Memory B cell (primary cell): ENCODE results near the gene SLK.

ENCODE experiments used
- ATAC-seq: fragments of 150-1000 bp; cut with Tn5 transposase; 2 replicates; pipeline ENCODE4 v1.10.0; 2021; ENCODE audit warnings: low read depth, mild to moderate bottlenecking, moderate library complexity
- DNase-seq, 2 donors: peaks; one replicate each; pipeline ENCODE4 v3.0.0; 2022; ENCODE audit warnings: low spot score in 2 of 2
- H3K27ac Mint-ChIP-seq: one replicate; pipeline ENCODE4 v1.8.0; 2022; ENCODE audit warnings: mild to moderate bottlenecking, moderate library complexity, mixed read lengths
- H3K27me3 Mint-ChIP-seq: one replicate; pipeline ENCODE4 v1.8.0; 2022; ENCODE audit warnings: mixed read lengths
- H3K36me3 Mint-ChIP-seq: one replicate; pipeline ENCODE4 v1.8.0; 2022; ENCODE audit warnings: mild to moderate bottlenecking, mixed read lengths
- H3K4me1 Mint-ChIP-seq: one replicate; pipeline ENCODE4 v1.8.0; 2022; ENCODE audit warnings: mixed read lengths
- H3K4me3 Mint-ChIP-seq: one replicate; pipeline ENCODE4 v1.8.0; 2022; ENCODE audit warnings: mild to moderate bottlenecking, moderate library complexity, mixed read lengths
- H3K9me3 Mint-ChIP-seq: one replicate; pipeline ENCODE4 v1.8.0; 2022; ENCODE audit warnings: mixed read lengths

SLK gene

DNA sequence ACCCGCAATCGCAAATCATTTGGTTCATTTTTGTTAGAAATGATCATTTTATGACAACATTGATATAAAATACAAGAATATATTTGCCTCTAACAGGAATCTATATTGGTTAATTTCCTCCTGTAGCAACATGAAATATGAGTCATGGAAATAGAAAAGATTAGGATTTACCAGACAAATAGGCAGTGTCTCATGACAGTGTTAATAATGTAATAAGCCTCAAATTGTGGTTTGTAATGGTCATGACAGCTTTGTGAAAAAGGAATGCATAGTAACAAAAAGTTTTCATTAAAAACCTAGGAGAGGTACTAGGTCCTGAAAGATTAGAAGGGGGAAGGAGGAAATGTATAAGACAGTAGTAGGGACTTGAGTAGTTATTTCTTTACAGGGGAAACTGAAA is 7.9 kb upstream of the SLK start:
- Mint-ChIP-seq H3K27me3 (peaks cover 9% of the 10 kb centered on the region), H3K4me3 (no peak overlapping the region), H3K36me3 (peaks cover 2% of the 10 kb centered on the region), H3K9me3 (peaks cover 4% of the 10 kb centered on the region), H3K27ac (no peak overlapping the region), H3K4me1 (no peaks in the 10 kb centered on the region)
- DNase-seq (no peak), ATAC-seq (no peak)

DNA sequence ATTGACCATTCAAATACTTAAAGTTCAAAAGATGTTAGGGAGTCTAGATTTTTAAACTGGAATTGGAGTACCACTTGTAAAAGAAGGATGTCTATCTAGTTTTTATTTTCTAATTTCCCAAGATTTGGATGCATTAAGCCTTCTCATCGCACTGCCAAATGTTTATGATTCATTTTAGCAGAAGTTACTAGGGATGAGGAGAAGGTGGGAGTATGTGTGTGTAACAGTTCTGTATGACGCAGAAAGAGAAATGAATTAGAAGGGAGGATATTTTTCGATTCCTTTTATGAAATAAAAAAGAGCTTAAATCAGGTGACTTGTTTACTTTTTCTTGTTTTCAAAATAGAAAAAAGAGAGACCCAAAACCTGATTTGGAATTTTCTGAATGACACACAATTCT is 6.8 kb upstream of the SLK start:
- DNase-seq (no peak), ATAC-seq (no peak)
- peaks cover 2% of the 10 kb centered on the region for H3K9me3 Mint-ChIP-seq
- H3K27ac Mint-ChIP-seq = no peak overlapping the region
- peaks cover 7% of the 10 kb centered on the region for H3K27me3 Mint-ChIP-seq
- H3K4me3 Mint-ChIP-seq = no peak overlapping the region
- H3K4me1 Mint-ChIP-seq = no peaks in the 10 kb centered on the region
- peaks cover 2% of the 10 kb centered on the region for H3K36me3 Mint-ChIP-seq

DNA sequence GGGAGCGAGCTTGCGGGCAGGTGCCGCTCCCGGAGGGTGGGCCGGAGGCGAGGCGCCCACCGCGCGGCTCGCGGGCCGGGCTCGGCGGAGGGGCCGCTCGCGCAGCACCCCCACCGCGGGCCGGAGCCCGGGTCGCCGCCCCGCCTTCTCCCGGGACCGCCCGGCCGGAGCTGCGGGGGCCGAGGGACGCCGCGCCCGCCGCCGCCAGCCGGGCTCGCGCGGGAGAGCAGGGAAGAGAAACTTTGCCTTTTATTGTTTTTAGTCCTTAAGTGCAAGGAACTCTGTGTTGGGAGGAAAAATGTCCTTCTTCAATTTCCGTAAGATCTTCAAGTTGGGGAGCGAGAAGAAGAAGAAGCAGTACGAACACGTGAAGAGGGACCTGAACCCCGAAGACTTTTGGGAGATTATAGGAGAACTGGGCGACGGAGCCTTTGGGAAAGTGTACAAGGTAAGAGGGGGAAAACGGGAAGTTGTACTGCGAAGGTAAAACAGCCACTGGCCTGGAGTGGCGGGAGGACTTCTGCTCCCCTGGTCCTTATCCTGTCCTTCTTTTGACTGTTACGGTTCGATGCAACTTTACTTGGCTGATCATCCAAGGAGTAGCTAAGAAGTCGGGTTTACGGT is 620 bp downstream of the SLK start:
- H3K27me3 Mint-ChIP-seq = no peaks in the 10 kb centered on the region
- peaks cover 3% of the 10 kb centered on the region for H3K36me3 Mint-ChIP-seq
- ATAC-seq = peak; percentile 37
- H3K4me1 Mint-ChIP-seq = peaks cover 25% of the 10 kb centered on the region
- no peaks in the 10 kb centered on the region for H3K9me3 Mint-ChIP-seq
- H3K4me3 Mint-ChIP-seq = peak overlapping the region; percentile 91
- DNase-seq = no peak
- H3K27ac Mint-ChIP-seq = peak overlapping the region; percentile 70

DNA sequence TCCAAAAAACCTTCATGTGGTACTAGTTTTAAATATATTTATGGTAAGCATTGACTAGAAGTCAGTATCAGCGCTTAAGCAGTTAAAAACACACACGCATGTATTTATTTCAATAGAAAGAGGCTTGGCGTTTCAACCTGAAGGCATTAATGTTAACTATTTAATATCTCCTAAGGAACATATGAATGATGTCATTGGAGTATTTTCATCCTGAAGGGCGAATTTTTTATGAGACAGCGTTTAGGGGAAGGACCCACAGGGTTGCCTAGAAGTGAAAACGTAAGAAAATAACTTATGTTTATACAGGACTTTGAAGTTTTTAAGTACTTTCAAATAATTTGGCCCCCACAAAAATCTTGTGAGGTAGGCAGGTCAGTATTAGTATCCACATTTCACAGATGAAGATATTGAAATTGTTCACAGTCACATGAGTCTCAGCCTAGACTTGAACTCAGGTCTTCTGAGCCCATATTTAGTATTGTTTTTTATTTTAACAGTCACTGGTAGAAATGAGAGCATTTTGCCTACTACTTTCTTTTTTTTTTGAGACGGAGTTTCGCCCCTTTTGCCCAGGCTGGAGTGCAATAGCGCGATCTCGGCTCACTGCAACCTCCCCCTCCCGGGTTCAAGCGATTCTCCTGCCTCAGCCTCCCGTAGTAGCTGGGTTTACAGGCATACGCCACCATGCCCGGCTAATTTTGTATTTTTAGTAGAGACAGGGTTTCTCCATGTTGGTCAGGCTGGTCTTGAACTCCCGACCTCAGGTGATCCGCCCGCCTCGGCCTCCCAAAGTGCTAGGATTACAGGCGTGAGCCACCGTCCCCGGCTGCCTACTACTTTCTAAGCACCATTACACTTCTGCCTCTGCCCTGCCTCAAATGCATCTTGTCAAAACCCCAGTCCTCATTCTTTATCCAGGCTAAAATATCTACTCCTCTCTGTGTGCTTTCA is 1.8 kb downstream of the SLK start:
- peaks cover 28% of the 10 kb centered on the region for H3K4me1 Mint-ChIP-seq
- H3K9me3 Mint-ChIP-seq = no peaks in the 10 kb centered on the region
- no peaks in the 10 kb centered on the region for H3K27me3 Mint-ChIP-seq
- H3K36me3 Mint-ChIP-seq = peaks cover 5% of the 10 kb centered on the region
- H3K4me3 Mint-ChIP-seq = peak overlapping the region; percentile 91
- ATAC-seq (no peak), DNase-seq (no peak)
- H3K27ac Mint-ChIP-seq = peak overlapping the region; percentile 25

DNA sequence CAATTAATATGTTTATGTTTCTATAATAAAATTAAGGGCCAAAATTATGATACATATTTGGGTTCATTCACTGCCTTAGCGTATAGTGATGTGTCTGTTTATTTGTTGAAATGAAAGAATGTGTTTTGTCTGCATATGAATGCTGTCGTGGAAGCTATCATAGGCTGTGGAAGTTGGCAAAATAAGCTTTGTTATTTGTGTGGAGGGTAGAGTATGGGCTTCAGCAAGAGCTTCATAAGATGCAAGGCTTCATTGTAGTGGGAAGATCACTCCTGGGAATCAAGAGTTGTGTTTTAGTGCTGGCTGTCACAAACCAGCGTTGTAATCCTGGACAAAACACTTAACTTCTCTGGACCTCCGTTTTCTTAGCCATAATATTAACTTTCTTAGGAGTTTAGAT is 2.5 kb downstream of the SLK start:
- Mint-ChIP-seq H3K27me3 (no peaks in the 10 kb centered on the region), H3K4me3 (peak overlapping the region; percentile 59), H3K27ac (peak overlapping the region; percentile 25), H3K9me3 (no peaks in the 10 kb centered on the region), H3K4me1 (peaks cover 31% of the 10 kb centered on the region), H3K36me3 (peaks cover 8% of the 10 kb centered on the region)
- no peak for ATAC-seq
- DNase-seq = no peak

DNA sequence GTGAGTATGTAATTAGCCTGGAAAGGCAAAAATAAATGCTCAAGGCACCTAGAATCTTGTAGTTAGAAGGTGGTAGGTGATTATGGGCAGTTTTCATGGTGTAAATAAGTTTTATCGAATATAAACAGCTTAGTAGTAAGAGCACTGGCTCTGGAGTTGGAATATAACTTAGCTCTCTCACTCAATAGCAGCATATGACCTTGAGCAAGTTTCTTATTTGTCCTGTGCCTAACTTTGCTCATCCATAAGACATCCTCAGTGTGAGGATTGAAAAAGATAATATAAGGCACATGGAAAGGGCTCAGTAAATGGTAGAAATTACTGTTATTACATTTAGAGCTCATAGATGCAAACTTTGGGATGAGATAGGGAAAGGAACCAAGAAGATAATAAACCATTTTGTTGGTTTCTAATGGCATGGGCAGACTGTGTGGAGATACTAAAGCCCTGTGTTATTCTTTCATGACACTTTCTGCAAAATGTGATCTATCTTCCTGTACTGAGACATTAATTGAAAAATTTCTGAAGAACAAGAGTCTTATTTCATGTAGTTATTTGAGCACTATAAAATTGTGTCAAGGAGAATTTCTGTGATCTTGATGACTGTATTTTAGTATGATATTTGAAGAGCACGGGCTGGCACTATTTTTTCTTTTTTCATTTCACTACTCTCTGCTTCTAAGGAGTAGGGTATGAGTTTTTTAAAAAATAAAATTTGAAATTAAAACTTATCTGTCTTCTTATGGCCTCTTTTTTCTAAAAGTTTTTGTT is 3.1 kb downstream of the SLK start:
- DNase-seq (no peak), ATAC-seq (no peak)
- peaks cover 11% of the 10 kb centered on the region for H3K36me3 Mint-ChIP-seq
- H3K27ac Mint-ChIP-seq = peak overlapping the region; percentile 25
- peak overlapping the region; percentile 59 for H3K4me3 Mint-ChIP-seq
- H3K9me3 Mint-ChIP-seq = peaks cover 2% of the 10 kb centered on the region
- no peaks in the 10 kb centered on the region for H3K27me3 Mint-ChIP-seq
- peaks cover 34% of the 10 kb centered on the region for H3K4me1 Mint-ChIP-seq

DNA sequence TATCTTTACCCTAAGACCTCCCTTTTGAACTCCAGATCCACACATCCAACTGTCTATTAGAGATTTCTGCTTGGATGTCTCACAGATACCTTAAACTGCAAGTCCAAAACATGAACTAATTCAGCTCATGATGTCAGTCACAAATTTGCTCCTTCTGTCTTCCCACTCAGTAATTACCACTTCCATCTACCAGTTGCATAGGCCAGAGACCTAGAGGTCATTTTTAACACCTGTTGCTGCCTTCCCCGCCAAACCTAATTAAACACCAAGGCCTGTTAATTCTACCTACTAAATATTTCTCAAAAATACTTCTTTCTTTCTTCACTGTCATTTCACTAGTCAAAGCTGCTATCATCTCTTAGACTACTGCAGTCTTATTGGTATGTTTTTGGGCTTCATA is 8.2 kb downstream of the SLK start:
- Mint-ChIP-seq H3K4me3 (no peak overlapping the region), H3K4me1 (peaks cover 21% of the 10 kb centered on the region), H3K9me3 (peaks cover 2% of the 10 kb centered on the region), H3K27ac (no peak overlapping the region), H3K36me3 (peaks cover 14% of the 10 kb centered on the region), H3K27me3 (no peaks in the 10 kb centered on the region)
- ATAC-seq (no peak), DNase-seq (no peak)

DNA sequence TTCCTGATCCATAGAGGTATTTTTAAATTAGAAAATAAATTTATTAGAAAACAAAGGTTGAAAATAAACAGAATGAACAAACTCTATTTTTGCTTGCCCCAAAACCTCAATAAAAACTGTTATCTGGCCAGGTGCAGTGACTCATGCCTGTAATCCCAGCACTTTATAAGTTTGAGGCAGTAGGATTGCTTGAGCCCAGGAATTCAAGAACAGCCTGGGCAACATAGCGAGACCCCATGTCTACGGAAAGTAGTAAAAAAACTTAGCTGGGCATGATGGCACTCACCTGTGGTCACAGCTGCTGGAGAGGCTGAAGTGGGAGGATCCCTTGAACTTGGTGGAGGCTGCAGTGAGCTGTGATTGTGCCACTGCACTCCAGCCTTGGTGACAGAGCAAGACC is 10.3 kb downstream of the SLK start:
- Mint-ChIP-seq H3K27ac (no peak overlapping the region), H3K4me3 (no peak overlapping the region), H3K4me1 (peaks cover 21% of the 10 kb centered on the region), H3K27me3 (no peaks in the 10 kb centered on the region), H3K36me3 (peaks cover 12% of the 10 kb centered on the region), H3K9me3 (peaks cover 2% of the 10 kb centered on the region)
- no peak for ATAC-seq
- DNase-seq = no peak

DNA sequence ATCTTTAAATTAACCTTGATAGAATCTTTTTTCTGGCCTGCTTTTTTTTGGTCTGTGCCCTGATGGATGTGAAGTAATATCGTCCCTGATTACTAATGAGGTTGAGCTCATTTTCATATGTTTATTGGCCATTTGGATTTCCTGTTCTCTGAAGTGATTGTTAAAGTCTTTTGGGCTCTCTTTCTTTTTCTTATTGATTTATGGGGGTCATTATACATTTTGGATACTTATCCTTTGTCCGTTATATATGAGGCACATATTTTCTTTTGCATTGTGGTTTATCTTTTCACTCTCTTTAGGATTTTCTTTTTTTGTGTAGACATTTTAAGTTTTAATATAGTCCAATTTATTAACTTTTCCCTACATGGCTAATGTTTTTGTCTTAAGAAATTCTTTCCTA is 12.6 kb downstream of the SLK start:
- DNase-seq (no peak), ATAC-seq (no peak)
- peaks cover 29% of the 10 kb centered on the region for H3K4me1 Mint-ChIP-seq
- peaks cover 6% of the 10 kb centered on the region for H3K36me3 Mint-ChIP-seq
- H3K9me3 Mint-ChIP-seq = peaks cover 2% of the 10 kb centered on the region
- H3K27me3 Mint-ChIP-seq = no peaks in the 10 kb centered on the region
- H3K4me3 Mint-ChIP-seq = no peak overlapping the region
- H3K27ac Mint-ChIP-seq = no peak overlapping the region

DNA sequence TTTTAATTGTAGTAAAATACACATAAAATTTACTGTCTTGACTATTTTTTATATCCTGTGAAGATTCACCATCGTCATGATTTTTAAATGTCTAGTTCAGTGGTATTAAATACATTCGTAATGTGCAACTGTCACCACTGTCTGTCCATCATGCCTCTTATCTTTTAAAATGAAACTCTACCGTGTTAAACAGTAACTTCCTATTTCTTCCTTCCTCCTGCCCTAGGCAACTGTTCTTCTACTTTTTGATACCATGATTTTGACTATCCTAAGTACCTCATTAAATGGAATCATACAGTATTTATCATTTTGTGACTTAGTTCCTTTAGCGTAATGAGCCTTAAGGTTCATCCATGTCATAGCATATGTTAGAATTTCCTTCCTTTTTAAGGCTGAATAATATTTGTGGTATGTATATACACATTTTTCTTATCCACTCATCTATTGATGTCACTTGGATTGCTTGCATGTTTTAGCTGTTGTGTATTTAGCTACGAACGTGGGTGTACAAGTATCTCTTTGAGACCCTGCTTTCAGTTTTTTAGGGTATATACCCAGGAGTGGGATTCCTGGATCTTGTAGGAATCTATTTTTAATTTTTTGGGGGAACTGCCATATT is 13.5 kb downstream of the SLK start:
- Mint-ChIP-seq H3K36me3 (no peaks in the 10 kb centered on the region), H3K27me3 (no peaks in the 10 kb centered on the region), H3K4me1 (peaks cover 26% of the 10 kb centered on the region), H3K4me3 (no peak overlapping the region), H3K9me3 (no peaks in the 10 kb centered on the region), H3K27ac (no peak overlapping the region)
- no peak for ATAC-seq
- no peak for DNase-seq

DNA sequence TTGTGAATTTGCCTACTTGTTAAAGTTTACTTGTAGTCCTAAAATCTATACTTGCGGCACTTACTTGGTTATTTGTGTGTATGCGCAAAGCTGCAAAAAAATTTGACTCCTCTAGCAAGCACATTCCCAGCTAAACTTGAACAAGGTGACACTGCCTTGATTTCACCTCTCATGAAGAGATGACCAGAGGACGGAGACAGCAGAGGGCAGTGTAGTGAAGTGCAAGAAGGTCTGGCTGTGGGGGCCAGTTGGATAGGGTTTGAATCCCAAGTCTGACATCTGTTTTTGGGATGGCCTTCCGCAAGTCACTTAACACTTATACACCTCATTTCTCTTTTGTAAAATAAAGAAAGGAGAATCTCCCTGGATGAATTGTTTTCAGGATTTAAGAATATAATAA is 15.7 kb downstream of the SLK start:
- Mint-ChIP-seq H3K4me1 (peaks cover 30% of the 10 kb centered on the region), H3K4me3 (no peak overlapping the region), H3K27ac (no peak overlapping the region), H3K36me3 (no peaks in the 10 kb centered on the region), H3K9me3 (no peaks in the 10 kb centered on the region), H3K27me3 (no peaks in the 10 kb centered on the region)
- ATAC-seq = no peak
- DNase-seq = no peak

DNA sequence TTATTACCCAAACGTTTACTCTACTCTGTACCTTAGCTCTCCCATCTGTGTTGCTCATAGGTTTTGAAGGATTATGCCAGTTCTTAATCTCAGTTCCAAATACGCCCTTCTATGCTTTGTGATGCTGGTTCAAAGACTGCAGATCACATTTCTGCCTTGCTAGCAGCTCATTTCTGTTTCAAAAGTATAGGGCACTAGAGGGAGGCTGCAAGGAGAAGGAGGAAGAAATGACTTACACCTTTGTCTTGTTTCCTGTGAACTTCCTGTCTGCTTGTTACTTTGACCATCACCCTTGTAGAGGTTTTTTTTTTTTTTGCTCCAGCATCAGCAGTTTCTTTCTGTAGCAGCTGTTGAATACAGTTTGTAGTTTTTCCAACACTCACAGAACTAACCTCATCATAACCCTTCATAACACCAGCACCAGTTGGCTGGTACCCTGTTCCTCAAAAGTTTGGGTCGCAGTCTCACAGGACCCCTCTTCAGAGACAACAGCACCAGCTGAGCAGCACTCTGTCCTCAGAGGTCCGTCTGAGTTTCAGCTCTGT is 16.5 kb downstream of the SLK start:
- Mint-ChIP-seq H3K36me3 (no peaks in the 10 kb centered on the region), H3K4me1 (peaks cover 30% of the 10 kb centered on the region), H3K27me3 (no peaks in the 10 kb centered on the region), H3K4me3 (peak overlapping the region; percentile 72), H3K27ac (peak overlapping the region; percentile 74), H3K9me3 (no peaks in the 10 kb centered on the region)
- ATAC-seq = peak; percentile 70
- DNase-seq = peak; percentile 14 to 22

DNA sequence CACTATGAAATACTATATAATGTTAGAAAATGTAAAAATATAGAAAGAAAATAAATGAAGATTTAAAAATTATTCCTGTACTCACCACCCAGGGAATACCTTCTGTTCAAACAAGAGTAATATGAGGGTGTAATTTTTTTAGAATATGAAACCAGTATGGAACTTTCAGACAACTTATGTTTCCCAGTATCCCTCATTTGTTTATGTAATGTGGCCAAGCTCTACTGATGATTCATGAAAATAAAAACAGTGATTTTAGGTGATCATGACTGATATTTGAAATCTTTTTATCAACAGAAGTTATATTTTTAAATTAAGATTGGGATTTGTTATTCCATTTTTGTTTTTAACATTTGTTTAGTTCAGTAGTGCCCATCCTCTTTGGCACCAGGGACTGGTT is 18.8 kb downstream of the SLK start:
- no peak overlapping the region for H3K4me3 Mint-ChIP-seq
- ATAC-seq (no peak), DNase-seq (no peak)
- no peaks in the 10 kb centered on the region for H3K9me3 Mint-ChIP-seq
- H3K4me1 Mint-ChIP-seq = peaks cover 25% of the 10 kb centered on the region
- no peak overlapping the region for H3K27ac Mint-ChIP-seq
- no peaks in the 10 kb centered on the region for H3K36me3 Mint-ChIP-seq
- H3K27me3 Mint-ChIP-seq = no peaks in the 10 kb centered on the region
